Trophoblast cell (in vitro differentiated cells and primary cell): ENCODE data around the gene SDK2.

Source experiments
- DNase-seq, 2 donors: peaks; one replicate each; pipeline ENCODE4 v3.0.0-alpha.2; 2016
- H2AFZ ChIP-seq: 2 replicates; pipeline ENCODE4 v1.6.1; 2013; ENCODE audit warnings: low read length, moderate library complexity, mild to moderate bottlenecking; ENCODE audit not compliant: insufficient read depth, poor library complexity
- H2AK5ac ChIP-seq: 2 replicates; pipeline ENCODE4 v1.6.1; 2013; ENCODE audit warnings: mild to moderate bottlenecking, low read length
- H2BK120ac ChIP-seq: 2 replicates; pipeline ENCODE4 v1.6.1; 2013; ENCODE audit warnings: low read length, mild to moderate bottlenecking, moderate library complexity; ENCODE audit not compliant: insufficient read depth, poor library complexity
- H2BK12ac ChIP-seq: 2 replicates; pipeline ENCODE4 v1.6.1; 2013; ENCODE audit warnings: mild to moderate bottlenecking, low read length, moderate library complexity
- H2BK5ac ChIP-seq: 2 replicates; pipeline ENCODE4 v1.6.1; 2013; ENCODE audit warnings: low read length, low read depth, moderate library complexity, mild to moderate bottlenecking; ENCODE audit not compliant: poor library complexity
- H3K14ac ChIP-seq: 2 replicates; pipeline ENCODE4 v1.6.1; 2013; ENCODE audit warnings: mild to moderate bottlenecking, low read length
- H3K18ac ChIP-seq: 2 replicates; pipeline ENCODE4 v1.6.1; 2013; ENCODE audit warnings: mild to moderate bottlenecking, low read length
- H3K23ac ChIP-seq: 2 replicates; pipeline ENCODE4 v1.6.1; 2013; ENCODE audit warnings: low read length
- H3K27ac ChIP-seq: 2 replicates; pipeline ENCODE4 v1.5.1; 2013; ENCODE audit warnings: low read depth, mild to moderate bottlenecking, inconsistent platforms, low read length, moderate library complexity
- H3K27me3 ChIP-seq: 2 replicates; pipeline ENCODE4 v1.6.1; 2013; ENCODE audit warnings: inconsistent platforms, mild to moderate bottlenecking, low read length, moderate library complexity; ENCODE audit not compliant: insufficient read depth
- H3K36me3 ChIP-seq, 2 experiments: 1 replicate in 1 of 2; 2 replicates in 1 of 2; pipeline ENCODE4 v1.6.1; 2013; ENCODE audit warnings: low read length in 2 of 2, mild to moderate bottlenecking in 2 of 2, moderate library complexity in 1 of 2; ENCODE audit not compliant: insufficient read depth in 2 of 2, control insufficient read depth in 1 of 2
- H3K4ac ChIP-seq: 2 replicates; pipeline ENCODE4 v1.6.1; 2013; ENCODE audit warnings: low read depth, mild to moderate bottlenecking, low read length, moderate library complexity
- H3K4me1 ChIP-seq, 2 experiments: 1 replicate in 1 of 2; 2 replicates in 1 of 2; pipeline ENCODE4 v1.6.1; 2013; ENCODE audit warnings: low read length in 2 of 2, mild to moderate bottlenecking in 2 of 2, moderate library complexity in 1 of 2; ENCODE audit not compliant: insufficient read depth in 2 of 2, control insufficient read depth in 1 of 2
- H3K4me2 ChIP-seq: 2 replicates; pipeline ENCODE4 v1.6.1; 2013; ENCODE audit warnings: inconsistent platforms, mild to moderate bottlenecking, low read length, moderate library complexity
- H3K4me3 ChIP-seq: 2 replicates; pipeline ENCODE4 v1.5.1; 2013; ENCODE audit warnings: mild to moderate bottlenecking, low read depth, low read length, inconsistent platforms
- H3K79me1 ChIP-seq: one replicate; pipeline ENCODE4 v1.6.1; 2013; ENCODE audit warnings: low read length
- H3K79me2 ChIP-seq: 2 replicates; pipeline ENCODE4 v1.6.1; 2013; ENCODE audit warnings: low read length, mild to moderate bottlenecking; ENCODE audit not compliant: control insufficient read depth, insufficient read depth, poor library complexity
- H3K9ac ChIP-seq: 2 replicates; pipeline ENCODE4 v1.6.1; 2013; ENCODE audit warnings: mild to moderate bottlenecking, low read length
- H3K9me3 ChIP-seq: 2 replicates; pipeline ENCODE4 v1.6.1; 2013; ENCODE audit warnings: low read depth, mild to moderate bottlenecking, control low read depth, inconsistent platforms, low read length; ENCODE audit not compliant: insufficient read depth
- H4K12ac ChIP-seq: 2 replicates; pipeline ENCODE4 v1.6.1; 2013; ENCODE audit warnings: low read depth, mild to moderate bottlenecking, low read length, moderate library complexity
- H4K8ac ChIP-seq: 2 replicates; pipeline ENCODE4 v1.6.1; 2013; ENCODE audit warnings: low read depth, mild to moderate bottlenecking, low read length, moderate library complexity
- H4K91ac ChIP-seq: one replicate; pipeline ENCODE4 v1.6.1; 2013; ENCODE audit warnings: low read depth, mild to moderate bottlenecking, low read length, moderate library complexity
- WGBS: extraction: QIAGEN DNeasy Blood & Tissue Kit; methylation state at CpG from one replicate; pipeline ENCODE4 v1.1.7; 2013; ENCODE audit warnings: missing lambda C conversion rate; ENCODE audit not compliant: insufficient read length, insufficient coverage; ENCODE audit errors: extremely low coverage; 5-methylcytosine and 5-hydroxymethylcytosine counted together

SDK2 gene

DNA sequence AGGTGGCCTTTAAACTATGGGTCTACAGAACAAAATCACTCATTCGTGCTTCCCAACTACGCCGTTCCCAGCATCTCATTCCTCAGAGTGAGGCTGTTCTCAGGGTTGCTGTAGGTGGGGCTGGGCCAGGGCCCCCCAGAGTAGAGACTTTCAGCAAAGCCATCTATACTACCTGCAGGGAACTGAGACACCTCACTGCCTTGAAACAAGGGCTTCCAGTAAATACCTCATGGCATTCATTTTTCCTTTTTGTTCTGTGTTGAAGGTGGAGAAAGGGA lies 4.2 kb upstream of the SDK2 start:
- H4K12ac ChIP-seq: no peak overlapping the region
- H2BK12ac ChIP-seq: no peak overlapping the region
- H3K9me3 ChIP-seq: no peaks in the 10 kb centered on the region
- no peaks in the 10 kb centered on the region for H3K79me2 ChIP-seq
- H3K4ac ChIP-seq: no peak overlapping the region
- no peak overlapping the region for H3K9ac ChIP-seq
- peaks cover 11% of the 10 kb centered on the region for H3K27me3 ChIP-seq
- no peak overlapping the region for H3K23ac ChIP-seq
- H2BK5ac ChIP-seq: no peak overlapping the region
- H2AK5ac ChIP-seq: no peak overlapping the region
- no CpG with 5 or more reads among the region's 3 CpGs for WGBS
- no peak overlapping the region for H4K8ac ChIP-seq
- no peak for DNase-seq
- H3K18ac ChIP-seq: no peak overlapping the region
- no peaks in the 10 kb centered on the region for H3K36me3 ChIP-seq
- H3K14ac ChIP-seq: no peak overlapping the region
- peaks cover 8% of the 10 kb centered on the region for H3K79me1 ChIP-seq
- no peak overlapping the region for H3K4me2 ChIP-seq
- H3K27ac ChIP-seq: no peak overlapping the region
- peaks cover 4% of the 10 kb centered on the region in 2 experiments for H3K4me1 ChIP-seq
- H3K4me3 ChIP-seq: no peak overlapping the region
- H2BK120ac ChIP-seq: no peak overlapping the region
- no peak overlapping the region for H2AFZ ChIP-seq
- H4K91ac ChIP-seq: no peak overlapping the region

DNA sequence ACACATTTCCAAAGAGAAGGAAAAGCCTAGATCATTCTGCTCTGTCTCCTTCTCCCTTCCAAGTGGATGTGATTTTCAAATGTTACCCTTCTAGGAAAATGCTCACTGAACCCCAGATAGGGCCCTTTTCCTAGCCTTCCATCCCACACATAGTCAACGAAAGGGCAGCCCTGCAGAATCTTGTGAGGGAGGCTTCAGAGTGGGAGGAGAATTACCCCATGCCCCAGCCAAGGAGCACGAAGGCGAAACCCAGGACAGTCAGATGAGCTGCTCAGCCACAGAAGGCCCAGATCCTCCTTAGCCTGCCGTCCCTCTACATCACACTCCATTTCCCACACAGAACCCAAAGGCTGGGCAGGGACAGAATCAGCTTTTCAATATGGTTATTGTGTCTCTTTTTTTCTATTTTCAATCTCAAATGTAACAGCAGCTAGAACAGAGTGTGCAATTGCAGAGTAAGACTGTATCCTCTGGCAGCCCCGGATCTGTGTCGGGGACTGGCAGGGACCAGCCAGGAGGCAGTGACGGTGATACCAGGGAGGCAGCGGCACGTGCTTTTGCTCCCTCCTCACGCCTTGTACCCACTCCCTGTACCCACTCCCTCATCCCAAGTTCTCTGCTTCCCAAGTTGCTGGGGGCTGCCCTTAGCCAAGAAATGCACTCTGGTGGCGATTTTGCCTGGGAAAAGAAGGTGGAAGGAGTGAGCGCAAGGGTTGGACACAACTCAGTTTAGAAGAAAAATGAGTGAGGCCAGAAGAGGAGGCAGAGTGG lies 3.7 kb upstream of the SDK2 start:
- no peaks in the 10 kb centered on the region for H3K9me3 ChIP-seq
- no peak overlapping the region for H3K4ac ChIP-seq
- H2AK5ac ChIP-seq: no peak overlapping the region
- H2BK5ac ChIP-seq: no peak overlapping the region
- H3K23ac ChIP-seq: no peak overlapping the region
- H3K36me3 ChIP-seq: no peaks in the 10 kb centered on the region
- H4K12ac ChIP-seq: no peak overlapping the region
- H4K91ac ChIP-seq: no peak overlapping the region
- H3K27ac ChIP-seq: no peak overlapping the region
- no CpG with 5 or more reads among the region's 12 CpGs for WGBS
- no peak overlapping the region for H3K4me3 ChIP-seq
- no peaks in the 10 kb centered on the region for H3K79me2 ChIP-seq
- H3K9ac ChIP-seq: no peak overlapping the region
- no peak overlapping the region for H3K18ac ChIP-seq
- no peak overlapping the region for H4K8ac ChIP-seq
- no peak overlapping the region for H3K4me2 ChIP-seq
- no peak overlapping the region for H2AFZ ChIP-seq
- DNase-seq: no peak
- H3K79me1 ChIP-seq: peaks cover 13% of the 10 kb centered on the region
- peaks cover 15% of the 10 kb centered on the region for H3K27me3 ChIP-seq
- peaks cover 4 to 9% of the 10 kb centered on the region in 2 experiments for H3K4me1 ChIP-seq
- H2BK12ac ChIP-seq: no peak overlapping the region
- H3K14ac ChIP-seq: no peak overlapping the region
- H2BK120ac ChIP-seq: no peak overlapping the region

DNA sequence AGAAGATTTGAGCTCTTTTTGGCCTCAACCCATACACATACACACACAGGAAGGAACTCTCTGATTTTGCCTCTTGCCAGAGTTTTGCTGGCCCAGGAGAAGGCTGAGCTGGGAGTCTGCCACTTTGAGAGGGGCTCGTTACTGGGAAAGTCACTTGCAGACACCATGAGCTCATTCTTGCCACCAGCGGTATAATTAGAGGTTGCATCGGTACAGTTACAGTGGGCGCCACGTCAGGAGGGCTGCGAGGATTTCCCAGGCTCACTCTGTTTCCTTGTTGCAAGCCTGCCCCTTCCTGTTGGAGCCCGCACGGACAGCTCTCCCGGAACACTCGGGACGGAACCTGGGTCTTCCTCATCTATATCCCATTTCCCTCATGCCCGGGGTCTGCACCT lies 3.1 kb upstream of the SDK2 start:
- H2AK5ac ChIP-seq: no peak overlapping the region
- no peak for DNase-seq
- H3K4me1 ChIP-seq: peaks cover 4 to 12% of the 10 kb centered on the region in 2 experiments
- H4K12ac ChIP-seq: no peak overlapping the region
- H3K27ac ChIP-seq: no peak overlapping the region
- no peak overlapping the region for H2BK5ac ChIP-seq
- no peak overlapping the region for H4K91ac ChIP-seq
- no peaks in the 10 kb centered on the region for H3K36me3 ChIP-seq
- peaks cover 18% of the 10 kb centered on the region for H3K27me3 ChIP-seq
- peaks cover 15% of the 10 kb centered on the region for H3K79me1 ChIP-seq
- H3K4me3 ChIP-seq: no peak overlapping the region
- H3K23ac ChIP-seq: no peak overlapping the region
- no peaks in the 10 kb centered on the region for H3K79me2 ChIP-seq
- no peaks in the 10 kb centered on the region for H3K9me3 ChIP-seq
- H2BK120ac ChIP-seq: no peak overlapping the region
- H3K4ac ChIP-seq: no peak overlapping the region
- no peak overlapping the region for H3K18ac ChIP-seq
- no peak overlapping the region for H3K4me2 ChIP-seq
- no peak overlapping the region for H3K14ac ChIP-seq
- no peak overlapping the region for H4K8ac ChIP-seq
- no peak overlapping the region for H2AFZ ChIP-seq
- no CpG with 5 or more reads among the region's 12 CpGs for WGBS
- no peak overlapping the region for H3K9ac ChIP-seq
- no peak overlapping the region for H2BK12ac ChIP-seq

DNA sequence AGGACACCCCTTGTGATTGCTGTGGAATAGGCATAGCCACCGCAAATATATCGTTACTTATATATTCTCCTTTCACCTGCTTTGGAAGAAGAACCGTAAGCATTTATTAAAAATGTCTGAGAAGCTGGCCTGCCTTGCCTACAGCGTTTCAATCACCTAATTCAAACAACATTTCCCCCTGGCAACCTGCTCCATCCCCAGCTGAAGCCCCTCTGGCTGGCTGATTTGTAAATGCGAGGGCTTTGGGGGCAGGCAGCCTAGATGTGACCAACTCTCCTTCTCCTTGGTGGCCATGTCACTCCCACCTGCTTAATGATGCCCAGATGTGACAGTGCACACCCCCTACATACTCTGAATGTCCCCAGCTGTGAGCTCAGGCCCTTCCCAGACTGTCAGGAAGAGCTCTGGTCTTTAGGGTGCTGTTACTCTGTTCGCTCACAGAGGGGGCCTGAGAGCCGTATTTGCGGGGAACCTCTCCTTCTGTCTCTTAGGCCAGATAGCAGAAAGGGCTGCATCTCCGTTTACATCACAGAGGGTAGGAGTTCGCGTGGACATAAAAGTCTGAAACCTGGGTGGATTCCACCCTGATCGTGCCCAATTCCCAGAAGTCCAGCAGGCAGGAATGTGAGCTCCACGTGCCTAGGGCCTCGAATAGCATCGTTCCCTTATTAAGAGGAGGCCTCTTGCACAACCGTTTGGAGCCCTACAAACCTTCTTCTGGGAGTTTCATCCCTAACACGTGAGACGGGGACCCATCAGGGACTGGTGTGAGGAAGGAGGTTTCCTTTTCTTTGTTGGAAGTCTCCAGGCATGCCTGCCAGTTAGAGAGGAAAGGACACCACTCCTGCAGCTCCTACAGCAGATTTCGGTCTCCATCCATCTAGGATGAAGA lies 2.4 kb upstream of the SDK2 start:
- Histone ChIP-seq H3K14ac (no peak overlapping the region), H3K27ac (no peak overlapping the region), H3K18ac (no peak overlapping the region), H2BK120ac (no peak overlapping the region), H2AFZ (no peak overlapping the region), H2BK5ac (no peak overlapping the region), H3K9ac (no peak overlapping the region), H3K4me2 (no peak overlapping the region), H2AK5ac (no peak overlapping the region), H4K12ac (no peak overlapping the region), H3K27me3 (peaks cover 18% of the 10 kb centered on the region), H3K9me3 (no peaks in the 10 kb centered on the region), H3K4me3 (no peak overlapping the region), H4K91ac (no peak overlapping the region), H3K79me1 (peaks cover 15% of the 10 kb centered on the region), H3K23ac (no peak overlapping the region), H3K4ac (no peak overlapping the region), H2BK12ac (no peak overlapping the region), H4K8ac (no peak overlapping the region), H3K36me3 (no peaks in the 10 kb centered on the region), H3K4me1 (peaks cover 4 to 14% of the 10 kb centered on the region in 2 experiments), H3K79me2 (no peaks in the 10 kb centered on the region)
- no CpG with 5 or more reads among the region's 19 CpGs for WGBS
- DNase-seq: no peak
